Activated CD4-positive, alpha-beta T cell treated with anti-CD3 and anti-CD28 coated beads for 36 hours (primary cell): ENCODE data around the gene RGS10. TPM values are rescaled to one million over a fixed set of nuclear protein-coding genes. Genes with fewer than 3 reads are reported as not detected.
"Not testable (repeated sequence)": the region's sequence is repeated elsewhere in the genome, so short reads cannot be mapped to it uniquely, and the experiment has no call there.

ENCODE experiments used
- ATAC-seq: fragments of 200-7000 bp; cut with Tn5 transposase; one replicate; pipeline ENCODE4 v1.10.0; 2021; ENCODE audit warnings: mild to moderate bottlenecking, moderate library complexity
- CTCF ChIA-PET: fragments of 350-600 bp; sonication (Branson Sonifier 250); formaldehyde crosslinking; loops from one replicate; lab custom pipeline; 2021; ENCODE audit warnings: antibody characterized with exemption; lab: Charles Lee
- POLR2A ChIA-PET: fragments of 350-600 bp; sonication (Branson Sonifier 250); formaldehyde crosslinking; loops from one replicate; lab custom pipeline; 2021; ENCODE audit warnings: antibody characterized with exemption, inconsistent platforms; lab: Charles Lee
- DNase-seq: peaks from one replicate; pipeline ENCODE4 v3.0.0-alpha.2; 2020
- H3K27ac Mint-ChIP-seq: one replicate; pipeline ENCODE4 v1.8.0; 2021; ENCODE audit warnings: mixed read lengths
- H3K27me3 Mint-ChIP-seq: one replicate; pipeline ENCODE4 v1.8.0; 2021; ENCODE audit warnings: mixed read lengths
- H3K36me3 Mint-ChIP-seq: one replicate; pipeline ENCODE4 v1.8.0; 2021; ENCODE audit warnings: low read depth, mixed read lengths
- H3K4me1 Mint-ChIP-seq: one replicate; pipeline ENCODE4 v1.8.0; 2021; ENCODE audit warnings: mixed read lengths
- H3K4me3 Mint-ChIP-seq: one replicate; pipeline ENCODE4 v1.8.0; 2021; ENCODE audit warnings: mild to moderate bottlenecking, moderate library complexity, mixed read lengths
- H3K9me3 Mint-ChIP-seq: one replicate; pipeline ENCODE4 v1.8.0; 2021; ENCODE audit warnings: low read depth, mixed read lengths
- intact Hi-C, 2 experiments: fragments of 100-400 bp; cut with DNase I in 1 of 2; cut with micrococcal nuclease in 1 of 2; formaldehyde crosslinking; loops; one replicate each; pipeline versions ENCODE4 v1.14.2 to v1.15.1; 2022 to 2024; cut with DNase I, micrococcal nuclease
- total RNA-seq, 2 experiments: library from RNA; stranded (reverse); gene quantifications; one replicate each; pipeline ENCODE4 v1.2.3, GENCODE V29; 2021

Gene RGS10
- total RNA-seq, 2 experiments from 2014 or later, result 186 to 191 TPM

- Mint-ChIP-seq H3K27me3 (no peaks in the 10 kb centered on the region), H3K4me3 (peak overlapping the region; percentile 89), H3K36me3 (peaks cover 48% of the 10 kb centered on the region), H3K27ac (peak overlapping the region; percentile 87), H3K9me3 (no peaks in the 10 kb centered on the region), H3K4me1 (peaks cover 70% of the 10 kb centered on the region)
- ATAC-seq (peak; percentile 8), DNase-seq (peak; percentile 81)
- ChIA-PET POLR2A (interaction anchor here (1.0 to 1.5 kb wide), 3 partner anchors 19 to 407 kb away, joined by 4 to 5 read pairs (median 5); no protein-coding TSS in a partner anchor), CTCF (interaction anchor here (0.9 to 2.2 kb wide), 4 partner anchors 8 to 331 kb away, joined by 3 to 7 read pairs (median 4); partner anchors contain the start of gene GRK5)
- intact Hi-C loops, result no loop called here
These were observed 3.7 kb downstream of the RGS10 start for GRCh38 chr10:119538632-119539358.

GRCh38 chr10:119537953-119538630 is 4.4 kb downstream of the RGS10 start:
- H3K27me3 Mint-ChIP-seq, result no peaks in the 10 kb centered on the region
- intact Hi-C loops, result no loop called here
- ChIA-PET POLR2A (interaction anchor here (0.6 to 1.5 kb wide), 3 partner anchors 19 to 406 kb away, joined by 3 to 5 read pairs (median 4); no protein-coding TSS in a partner anchor), CTCF (interaction anchor here (0.9 to 2.2 kb wide), 7 partner anchors 8 to 330 kb away, joined by 3 to 7 read pairs (median 4); partner anchors contain the start of gene GRK5)
- peak overlapping the region; percentile 87 for H3K27ac Mint-ChIP-seq
- ATAC-seq (no peak), DNase-seq (no peak)
- peak overlapping the region; percentile 89 for H3K4me3 Mint-ChIP-seq
- H3K9me3 Mint-ChIP-seq, result no peaks in the 10 kb centered on the region
- H3K36me3 Mint-ChIP-seq, result peaks cover 51% of the 10 kb centered on the region
- H3K4me1 Mint-ChIP-seq, result peaks cover 71% of the 10 kb centered on the region

GRCh38 chr10:119536508-119537025 is 6.0 kb downstream of the RGS10 start:
- H3K27ac Mint-ChIP-seq, result peak overlapping the region; percentile 87
- POLR2A ChIA-PET, result no interaction called here
- CTCF ChIA-PET, result interaction anchor here (0.7 to 1.9 kb wide), 4 partner anchors 10 to 155 kb away, joined by 3 to 7 read pairs (median 4); no protein-coding TSS in a partner anchor
- no peaks in the 10 kb centered on the region for H3K9me3 Mint-ChIP-seq
- peaks cover 52% of the 10 kb centered on the region for H3K36me3 Mint-ChIP-seq
- no peak for DNase-seq
- H3K4me3 Mint-ChIP-seq, result peak overlapping the region; percentile 8
- H3K27me3 Mint-ChIP-seq, result no peaks in the 10 kb centered on the region
- peaks cover 85% of the 10 kb centered on the region for H3K4me1 Mint-ChIP-seq
- ATAC-seq, result no peak
- intact Hi-C loops, result no loop called here

GRCh38 chr10:119535837-119536507 is 6.5 kb downstream of the RGS10 start:
- Mint-ChIP-seq H3K4me1 (peaks cover 89% of the 10 kb centered on the region), H3K36me3 (peaks cover 49% of the 10 kb centered on the region), H3K27ac (peak overlapping the region; percentile 87), H3K4me3 (peak overlapping the region; percentile 8), H3K27me3 (no peaks in the 10 kb centered on the region), H3K9me3 (no peaks in the 10 kb centered on the region)
- intact Hi-C loops, result no loop called here
- POLR2A ChIA-PET, result interaction anchor here (0.6 kb wide), 1 partner anchor 20 kb away, joined by 3 read pairs; no protein-coding TSS in a partner anchor
- DNase-seq (no peak), ATAC-seq (peak; percentile 52)
- CTCF ChIA-PET, result interaction anchor here (1.7 kb wide), 1 partner anchor 47 kb away, joined by 5 read pairs; no protein-coding TSS in a partner anchor

GRCh38 chr10:119535305-119535704 is 7.2 kb downstream of the RGS10 start:
- DNase-seq, result no peak
- intact Hi-C loops, result no loop called here
- H3K9me3 Mint-ChIP-seq, result no peaks in the 10 kb centered on the region
- H3K36me3 Mint-ChIP-seq, result peaks cover 45% of the 10 kb centered on the region
- H3K27ac Mint-ChIP-seq, result peak overlapping the region; percentile 87
- H3K4me1 Mint-ChIP-seq, result peaks cover 87% of the 10 kb centered on the region
- ATAC-seq, result no peak
- POLR2A ChIA-PET, result interaction anchor here (0.7 kb wide), 1 partner anchor 15 kb away, joined by 6 read pairs; no protein-coding TSS in a partner anchor
- peak overlapping the region; percentile 8 for H3K4me3 Mint-ChIP-seq
- CTCF ChIA-PET, result interaction anchor here (0.8 to 2.5 kb wide), 3 partner anchors 10 to 41 kb away, joined by 3 to 12 read pairs (median 5); no protein-coding TSS in a partner anchor
- H3K27me3 Mint-ChIP-seq, result no peaks in the 10 kb centered on the region

GRCh38 chr10:119533473-119533872 is 9.0 kb downstream of the RGS10 start:
- ATAC-seq (no peak), DNase-seq (no peak)
- no peaks in the 10 kb centered on the region for H3K27me3 Mint-ChIP-seq
- no peaks in the 10 kb centered on the region for H3K9me3 Mint-ChIP-seq
- no peak overlapping the region for H3K4me3 Mint-ChIP-seq
- CTCF ChIA-PET, result interaction anchor here (0.6 to 2.5 kb wide), 7 partner anchors 10 to 327 kb away, joined by 3 to 12 read pairs (median 3); no protein-coding TSS in a partner anchor
- H3K27ac Mint-ChIP-seq, result peak overlapping the region; percentile 67
- intact Hi-C loops, result no loop called here
- POLR2A ChIA-PET, result no interaction called here
- H3K4me1 Mint-ChIP-seq, result peaks cover 83% of the 10 kb centered on the region
- peaks cover 45% of the 10 kb centered on the region for H3K36me3 Mint-ChIP-seq

- ChIA-PET POLR2A (interaction anchor here (0.7 kb wide), 1 partner anchor 33 kb away, joined by 3 read pairs; no protein-coding TSS in a partner anchor), CTCF (interaction anchor here (0.9 to 2.5 kb wide), 4 partner anchors 9 to 327 kb away, joined by 3 to 12 read pairs (median 6); no protein-coding TSS in a partner anchor)
- H3K4me3 Mint-ChIP-seq, ATAC-seq, DNase-seq, intact Hi-C loops, H3K27me3 Mint-ChIP-seq, H3K9me3 Mint-ChIP-seq: not testable (repeated sequence)
- Mint-ChIP-seq H3K27ac (peak overlapping the region; percentile 31), H3K36me3 (peaks cover 44% of the 10 kb centered on the region), H3K4me1 (peaks cover 82% of the 10 kb centered on the region)
These were observed 9.7 kb downstream of the RGS10 start for GRCh38 chr10:119532791-119533190.

- CTCF ChIA-PET, H3K27me3 Mint-ChIP-seq, H3K4me3 Mint-ChIP-seq, H3K9me3 Mint-ChIP-seq, intact Hi-C loops, DNase-seq, POLR2A ChIA-PET, ATAC-seq: not testable (repeated sequence)
- peaks cover 43% of the 10 kb centered on the region for H3K36me3 Mint-ChIP-seq
- H3K4me1 Mint-ChIP-seq, result peaks cover 82% of the 10 kb centered on the region
- peak overlapping the region; percentile 74 for H3K27ac Mint-ChIP-seq
These were observed 10.3 kb downstream of the RGS10 start for GRCh38 chr10:119532251-119532650.

GRCh38 chr10:119531067-119531466 is 11.5 kb downstream of the RGS10 start:
- Mint-ChIP-seq H3K9me3 (no peaks in the 10 kb centered on the region), H3K27me3 (no peaks in the 10 kb centered on the region), H3K27ac (peak overlapping the region; percentile 0), H3K4me3 (no peak overlapping the region), H3K36me3 (peaks cover 43% of the 10 kb centered on the region), H3K4me1 (peaks cover 79% of the 10 kb centered on the region)
- CTCF ChIA-PET, result interaction anchor here (0.6 to 1.7 kb wide), 3 partner anchors 8 to 88 kb away, joined by 3 to 7 read pairs (median 4); no protein-coding TSS in a partner anchor
- DNase-seq, result no peak
- ATAC-seq, result no peak
- POLR2A ChIA-PET, result interaction anchor here (1.0 to 2.1 kb wide), 3 partner anchors 10 to 13 kb away, joined by 3 to 6 read pairs (median 3); partner anchors contain the start of gene RGS10
- intact Hi-C loops, result no loop called here

- POLR2A ChIA-PET, result interaction anchor here (0.7 to 2.1 kb wide), 2 partner anchors 14 to 321 kb away, joined by 3 to 6 read pairs; partner anchors contain the start of genes GRK5 and RGS10
- H3K27me3 Mint-ChIP-seq, intact Hi-C loops, DNase-seq, H3K4me3 Mint-ChIP-seq, H3K9me3 Mint-ChIP-seq, H3K27ac Mint-ChIP-seq, ATAC-seq: not testable (repeated sequence)
- peaks cover 65% of the 10 kb centered on the region for H3K4me1 Mint-ChIP-seq
- peaks cover 45% of the 10 kb centered on the region for H3K36me3 Mint-ChIP-seq
- CTCF ChIA-PET, result interaction anchor here (0.8 to 0.9 kb wide), 3 partner anchors 15 to 31 kb away, joined by 3 to 4 read pairs (median 4); no protein-coding TSS in a partner anchor
These were observed 13.8 kb downstream of the RGS10 start for GRCh38 chr10:119528663-119529237.
